Measurements from ENCODE around the gene STK25. TPM values are rescaled to one million over a fixed set of nuclear protein-coding genes. Genes with fewer than 3 reads are reported as not detected.

STK25 gene
- total RNA-seq, 1 donor from 2014 or later, result 158 TPM

- no peak for DNase-seq (ENCODE audit: low spot score)
- Mint-ChIP-seq H3K36me3 (ENCODE audit: low read depth) (peaks cover 14% of the 10 kb centered on the region), H3K4me3 (ENCODE audit: unreplicated experiment) (no peak overlapping the region), H3K4me1 (ENCODE audit: low read depth) (no peaks in the 10 kb centered on the region), H3K9me3 (ENCODE audit: low read depth) (no peaks in the 10 kb centered on the region), H3K27me3 (ENCODE audit: low read depth) (no peaks in the 10 kb centered on the region), H3K27ac (ENCODE audit: unreplicated experiment) (no peak overlapping the region)
- no peak for TF ChIP-seq CTCF (IDR thresholded peaks at IDR 0.05)
Measured at GRCh38 chr2:241473399-241473798, 35.0 kb downstream of the STK25 start.

- peaks cover 10% of the 10 kb centered on the region for H3K36me3 Mint-ChIP-seq (ENCODE audit: low read depth)
- TF ChIP-seq CTCF (IDR thresholded peaks at IDR 0.05), result no peak
- no peaks in the 10 kb centered on the region for H3K9me3 Mint-ChIP-seq (ENCODE audit: low read depth)
- DNase-seq (ENCODE audit: low spot score), result no peak
- no peaks in the 10 kb centered on the region for H3K4me1 Mint-ChIP-seq (ENCODE audit: low read depth)
- H3K27me3 Mint-ChIP-seq (ENCODE audit: low read depth), result no peaks in the 10 kb centered on the region
- no peak overlapping the region for H3K4me3 Mint-ChIP-seq (ENCODE audit: unreplicated experiment)
- no peak overlapping the region for H3K27ac Mint-ChIP-seq (ENCODE audit: unreplicated experiment)
Measured at GRCh38 chr2:241469746-241470145, 38.6 kb downstream of the STK25 start.

GRCh38 chr2:241468476-241468781, 40.0 kb downstream of the STK25 start:
- Mint-ChIP-seq H3K36me3 (ENCODE audit: low read depth) (peaks cover 10% of the 10 kb centered on the region), H3K4me3 (ENCODE audit: unreplicated experiment) (no peak overlapping the region), H3K9me3 (ENCODE audit: low read depth) (no peaks in the 10 kb centered on the region), H3K27ac (ENCODE audit: unreplicated experiment) (no peak overlapping the region), H3K27me3 (ENCODE audit: low read depth) (no peaks in the 10 kb centered on the region), H3K4me1 (ENCODE audit: low read depth) (no peaks in the 10 kb centered on the region)
- no peak for DNase-seq (ENCODE audit: low spot score)
- no peak for TF ChIP-seq CTCF (IDR thresholded peaks at IDR 0.05)

GRCh38 chr2:241467777-241468475, 40.5 kb downstream of the STK25 start:
- Mint-ChIP-seq H3K36me3 (ENCODE audit: low read depth) (peaks cover 10% of the 10 kb centered on the region), H3K4me3 (ENCODE audit: unreplicated experiment) (no peak overlapping the region), H3K4me1 (ENCODE audit: low read depth) (no peaks in the 10 kb centered on the region), H3K27me3 (ENCODE audit: low read depth) (no peaks in the 10 kb centered on the region), H3K27ac (ENCODE audit: unreplicated experiment) (no peak overlapping the region), H3K9me3 (ENCODE audit: low read depth) (no peaks in the 10 kb centered on the region)
- no peak for TF ChIP-seq CTCF (IDR thresholded peaks at IDR 0.05)
- no peak for DNase-seq (ENCODE audit: low spot score)

- Mint-ChIP-seq H3K9me3 (ENCODE audit: low read depth) (no peaks in the 10 kb centered on the region), H3K4me3 (ENCODE audit: unreplicated experiment) (no peak overlapping the region), H3K27me3 (ENCODE audit: low read depth) (no peaks in the 10 kb centered on the region), H3K27ac (ENCODE audit: unreplicated experiment) (no peak overlapping the region), H3K4me1 (ENCODE audit: low read depth) (no peaks in the 10 kb centered on the region), H3K36me3 (ENCODE audit: low read depth) (peaks cover 10% of the 10 kb centered on the region)
- no peak for TF ChIP-seq CTCF (IDR thresholded peaks at IDR 0.05)
- no peak for DNase-seq (ENCODE audit: low spot score)
Measured at GRCh38 chr2:241466230-241466629, 42.2 kb downstream of the STK25 start.

All from chondrocyte (in vitro differentiated cells).